ENCODE results near the gene NCR2.

NCR2 gene

GRCh38 chr6:41331401-41332150 lies 3.8 kb upstream of the NCR2 start:
- no peak for DNase-seq

- no peak for DNase-seq
Observed at GRCh38 chr6:41332241-41332640, 3.2 kb upstream of the NCR2 start.

GRCh38 chr6:41332842-41333736 lies 2.3 kb upstream of the NCR2 start:
- no peak for DNase-seq

DNA sequence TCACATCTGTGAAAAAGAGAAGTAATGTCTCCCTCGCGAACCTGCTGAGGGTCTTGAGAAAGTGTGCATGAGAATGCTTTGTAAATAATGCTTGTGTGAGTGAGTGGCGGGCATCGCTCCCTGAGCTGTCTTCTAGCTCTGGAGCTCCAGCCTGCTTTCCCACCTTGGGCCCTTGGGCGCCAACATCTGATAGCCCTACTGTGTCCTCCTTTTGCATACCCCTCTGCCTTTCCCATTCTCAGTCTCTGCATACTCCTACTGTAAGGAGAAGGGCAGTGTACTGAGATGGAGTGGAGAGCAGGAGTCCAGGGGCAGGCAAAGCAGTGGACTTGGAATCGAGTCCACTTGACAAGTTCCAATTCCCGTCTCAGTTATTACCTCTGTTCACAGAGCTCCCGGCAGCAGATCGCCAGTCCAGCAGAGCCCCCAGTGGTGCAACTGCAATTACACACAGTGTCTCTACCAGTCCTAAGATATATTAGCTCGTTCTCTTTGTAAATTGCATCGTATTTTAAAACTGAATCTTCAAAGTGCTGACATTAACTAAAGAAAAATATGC lies 847 bp upstream of the NCR2 start:
- DNase-seq = peak; percentile 5

GRCh38 chr6:41335943-41336342 lies 535 bp downstream of the NCR2 start:
- DNase-seq = no peak

- no peak for DNase-seq
Observed at GRCh38 chr6:41336824-41337223, 1.4 kb downstream of the NCR2 start.

GRCh38 chr6:41337709-41338108 lies 2.3 kb downstream of the NCR2 start:
- DNase-seq = no peak

DNA sequence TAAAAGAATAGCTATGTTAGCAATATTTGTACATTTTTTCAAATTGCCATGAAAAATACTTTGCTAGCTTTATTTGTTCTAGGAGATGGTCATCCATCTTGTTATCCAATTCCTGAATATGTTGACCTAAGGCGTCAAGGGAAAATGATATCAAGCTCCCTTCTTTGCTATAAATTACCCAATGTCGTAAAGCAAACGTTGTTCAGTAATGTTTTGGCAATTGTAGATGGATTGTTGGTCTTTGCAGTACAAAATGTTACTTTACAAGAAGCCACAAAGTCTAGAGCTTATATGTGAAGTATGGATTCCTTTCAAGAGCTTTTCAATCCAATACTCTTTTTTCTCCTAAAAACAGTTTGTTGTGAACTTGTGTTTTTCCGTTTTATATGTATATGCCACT lies 3.3 kb downstream of the NCR2 start:
- no peak for DNase-seq

- DNase-seq = no peak
Observed at GRCh38 chr6:41341580-41341979, 6.2 kb downstream of the NCR2 start.

GRCh38 chr6:41342241-41342640 lies 6.8 kb downstream of the NCR2 start:
- DNase-seq = no peak

DNA sequence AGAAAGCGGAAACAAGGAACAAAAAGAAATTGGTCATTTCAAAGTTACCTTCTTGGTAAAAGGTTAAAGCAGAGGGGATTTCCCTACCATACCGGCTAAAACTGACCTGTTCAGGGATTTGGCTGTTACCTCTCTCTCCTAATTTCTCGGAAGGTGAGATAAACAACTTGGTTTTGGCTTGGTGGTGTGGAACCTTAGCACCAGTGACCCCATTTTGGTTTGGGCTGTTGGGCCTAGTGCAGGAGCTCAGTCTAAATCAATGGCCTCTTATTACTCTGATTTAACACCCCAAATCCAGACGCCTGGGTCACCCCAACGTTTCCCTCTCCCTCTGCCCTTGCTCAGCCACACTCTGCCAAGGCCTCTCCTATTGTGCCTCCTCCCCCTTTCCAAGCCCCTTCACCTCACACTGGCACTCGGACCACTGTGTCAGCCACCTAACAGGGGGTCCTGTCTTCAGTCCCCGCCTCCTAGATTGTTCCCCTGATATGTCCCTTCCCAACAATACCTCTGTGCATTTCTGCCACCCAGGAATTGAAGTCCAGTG lies 8.3 kb downstream of the NCR2 start:
- DNase-seq = no peak

GRCh38 chr6:41344876-41345275 lies 9.5 kb downstream of the NCR2 start:
- DNase-seq = no peak

GRCh38 chr6:41345901-41346300 lies 10.5 kb downstream of the NCR2 start:
- DNase-seq = no peak

DNA sequence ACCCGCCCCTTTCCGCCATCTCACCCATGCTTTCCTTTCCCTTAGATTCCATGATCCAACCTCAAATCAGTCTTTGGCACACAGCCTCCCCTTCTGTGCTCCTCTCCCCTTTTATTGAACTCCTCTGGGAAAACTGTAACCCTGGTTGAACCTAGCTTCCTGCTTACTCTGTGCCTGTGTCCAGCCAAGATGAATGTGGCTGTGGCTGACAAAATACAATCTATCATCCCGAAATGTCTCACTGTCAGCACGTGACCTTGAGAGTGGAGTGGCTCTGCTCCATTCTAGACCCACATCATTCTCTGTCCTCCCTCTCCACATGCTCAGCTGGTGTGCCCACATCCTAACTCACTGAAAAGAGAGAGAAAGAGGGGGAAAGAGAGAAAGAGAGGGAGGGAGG lies 11.0 kb downstream of the NCR2 start:
- DNase-seq = no peak

GRCh38 chr6:41347378-41348050 lies 12.1 kb downstream of the NCR2 start:
- no peak for DNase-seq

- no peak for DNase-seq
Observed at GRCh38 chr6:41348934-41349333, 13.5 kb downstream of the NCR2 start.

GRCh38 chr6:41352396-41352795 lies 17.0 kb downstream of the NCR2 start:
- no peak for DNase-seq

- DNase-seq = no peak
Observed at GRCh38 chr6:41352907-41353306, 17.5 kb downstream of the NCR2 start.

- no peak for DNase-seq
Observed at GRCh38 chr6:41353333-41353732, 17.9 kb downstream of the NCR2 start.

DNA sequence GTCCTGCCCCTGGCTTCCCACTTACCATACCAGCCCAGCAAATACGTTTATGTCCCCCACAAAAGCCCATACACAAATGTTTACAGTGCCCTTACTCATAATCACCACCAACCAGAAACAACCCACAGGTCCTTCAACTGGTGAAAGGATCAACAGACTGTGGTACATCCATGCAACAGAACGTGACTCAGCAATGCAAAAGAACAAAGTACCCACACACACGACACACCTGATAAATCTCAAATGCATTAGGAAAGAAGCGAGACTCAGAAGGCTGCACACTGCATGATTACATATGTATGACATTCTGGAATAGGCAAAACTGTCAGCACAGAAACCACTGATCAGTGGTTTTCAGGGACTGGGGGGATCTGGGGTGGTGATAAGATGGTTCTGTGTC lies 20.5 kb downstream of the NCR2 start:
- DNase-seq = no peak

DNA sequence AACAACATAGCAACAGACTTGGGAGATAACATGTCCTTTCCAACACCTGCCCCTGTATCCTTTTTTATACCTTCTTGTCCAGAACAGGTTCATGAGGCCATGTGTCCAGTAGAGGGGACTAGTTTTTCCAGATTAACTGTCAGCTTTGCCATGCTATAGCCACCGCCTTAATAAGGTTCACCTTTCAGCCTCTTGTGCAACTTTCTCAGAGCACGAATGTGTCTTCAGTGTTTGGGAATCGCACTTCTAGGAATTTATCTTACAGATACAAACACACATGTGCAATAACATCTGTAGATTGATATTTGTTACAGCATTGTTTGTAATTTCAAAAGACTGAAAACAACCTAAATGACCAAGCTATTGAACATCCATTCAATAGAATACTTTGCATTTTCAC lies 21.4 kb downstream of the NCR2 start:
- no peak for DNase-seq

GRCh38 chr6:41358503-41358902 lies 23.1 kb downstream of the NCR2 start:
- no peak for DNase-seq

All from NCI-H2171 treated with DMSO at 0.1 percent for 48 hours (cell line).